Measurements from ENCODE around the gene SENP2.

SENP2 gene

DNA sequence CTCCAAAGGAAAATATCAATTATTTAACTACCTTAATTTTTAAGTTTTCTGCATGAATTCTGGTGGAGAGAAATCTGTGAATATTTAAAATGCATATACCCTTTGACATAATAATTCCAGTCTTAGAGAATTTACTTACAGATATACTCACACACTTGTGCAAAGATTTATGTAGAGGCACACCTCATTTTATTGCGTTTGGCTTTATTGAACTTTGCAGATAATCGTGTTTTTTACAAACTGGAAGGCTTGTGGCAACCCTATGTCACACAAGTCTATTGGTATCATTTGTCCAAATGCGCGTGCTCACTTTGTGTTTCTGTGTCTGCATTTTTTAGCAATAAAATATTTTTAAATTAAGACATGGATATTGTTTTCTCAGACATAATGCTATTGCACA is 81.5 kb downstream of the SENP2 start:
- TF ChIP-seq, protein P1, sequence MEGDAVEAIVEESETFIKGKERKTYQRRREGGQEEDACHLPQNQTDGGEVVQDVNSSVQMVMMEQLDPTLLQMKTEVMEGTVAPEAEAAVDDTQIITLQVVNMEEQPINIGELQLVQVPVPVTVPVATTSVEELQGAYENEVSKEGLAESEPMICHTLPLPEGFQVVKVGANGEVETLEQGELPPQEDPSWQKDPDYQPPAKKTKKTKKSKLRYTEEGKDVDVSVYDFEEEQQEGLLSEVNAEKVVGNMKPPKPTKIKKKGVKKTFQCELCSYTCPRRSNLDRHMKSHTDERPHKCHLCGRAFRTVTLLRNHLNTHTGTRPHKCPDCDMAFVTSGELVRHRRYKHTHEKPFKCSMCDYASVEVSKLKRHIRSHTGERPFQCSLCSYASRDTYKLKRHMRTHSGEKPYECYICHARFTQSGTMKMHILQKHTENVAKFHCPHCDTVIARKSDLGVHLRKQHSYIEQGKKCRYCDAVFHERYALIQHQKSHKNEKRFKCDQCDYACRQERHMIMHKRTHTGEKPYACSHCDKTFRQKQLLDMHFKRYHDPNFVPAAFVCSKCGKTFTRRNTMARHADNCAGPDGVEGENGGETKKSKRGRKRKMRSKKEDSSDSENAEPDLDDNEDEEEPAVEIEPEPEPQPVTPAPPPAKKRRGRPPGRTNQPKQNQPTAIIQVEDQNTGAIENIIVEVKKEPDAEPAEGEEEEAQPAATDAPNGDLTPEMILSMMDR (IDR thresholded peaks at IDR 0.05; ENCODE audit: low read depth, low read length) = no peak
- no peak overlapping the region for H3K4me3 ChIP-seq (replicated peaks in 1 of 2; ENCODE audit: low read depth in 2 of 2, low read length in 2 of 2)

GRCh38 chr3:185677146-185677829 is 91.2 kb downstream of the SENP2 start:
- TF ChIP-seq, protein P1 (IDR thresholded peaks at IDR 0.05; ENCODE audit: low read depth, low read length) = peak; percentile 83
- DNase-seq (ENCODE audit: low read depth in 2 of 2) = peak; percentile 86 to 93
- no peak overlapping the region for H3K4me3 ChIP-seq (replicated peaks in 1 of 2; ENCODE audit: low read depth in 2 of 2, low read length in 2 of 2)

More for the DNA sequence above, 81.5 kb downstream of the SENP2 start:
- no peak for DNase-seq (ENCODE audit: low read depth in 2 of 2)

- no peak overlapping the region for H3K4me3 ChIP-seq (replicated peaks in 1 of 2; ENCODE audit: low read depth in 2 of 2, low read length in 2 of 2)
- DNase-seq (ENCODE audit: low read depth in 2 of 2) = no peak
- TF ChIP-seq, protein P1 (IDR thresholded peaks at IDR 0.05; ENCODE audit: low read depth, low read length) = no peak
Measured at GRCh38 chr3:185678027-185678426, 91.9 kb downstream of the SENP2 start.

DNA sequence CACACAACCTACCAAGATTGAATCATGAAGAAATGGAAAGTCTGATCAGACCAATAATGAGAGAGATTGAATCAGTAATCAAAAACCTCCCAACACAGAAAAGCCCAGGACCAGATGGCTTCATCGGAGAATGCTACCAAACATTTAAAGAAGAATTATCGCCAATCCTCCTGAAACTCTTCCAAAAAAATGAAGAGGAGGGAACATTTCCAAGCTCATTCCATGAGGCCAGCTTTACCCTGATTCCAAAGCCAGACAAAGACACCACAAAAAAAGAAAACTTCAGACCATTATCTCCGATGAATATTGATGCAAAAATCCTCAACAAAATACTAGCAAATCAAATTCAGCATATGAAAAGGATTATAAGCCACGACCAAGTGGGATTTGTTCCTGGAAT is 94.1 kb downstream of the SENP2 start:
- DNase-seq (ENCODE audit: low read depth in 2 of 2) = peak in 1 of 2 donors; percentile 22
- TF ChIP-seq, protein P1 (IDR thresholded peaks at IDR 0.05; ENCODE audit: low read depth, low read length) = no peak
- H3K4me3 ChIP-seq (replicated peaks in 1 of 2; ENCODE audit: low read depth in 2 of 2, low read length in 2 of 2) = no peak overlapping the region

Data from cardiac fibroblast (primary cell).